GM19025 (cell line): ENCODE results near the gene ENAM.
"Not testable (repeated sequence)": the region's sequence is repeated elsewhere in the genome, so short reads cannot be mapped to it uniquely, and the experiment has no call there.

ENCODE experiments used
- ATAC-seq: cut with Tn5 transposase; IDR thresholded peaks from one replicate; pipeline ENCODE4 v1.9.1; 2021; ENCODE audit warnings: mild to moderate bottlenecking, low read depth, moderate library complexity; ENCODE audit not compliant: unreplicated experiment

The ENAM gene

DNA sequence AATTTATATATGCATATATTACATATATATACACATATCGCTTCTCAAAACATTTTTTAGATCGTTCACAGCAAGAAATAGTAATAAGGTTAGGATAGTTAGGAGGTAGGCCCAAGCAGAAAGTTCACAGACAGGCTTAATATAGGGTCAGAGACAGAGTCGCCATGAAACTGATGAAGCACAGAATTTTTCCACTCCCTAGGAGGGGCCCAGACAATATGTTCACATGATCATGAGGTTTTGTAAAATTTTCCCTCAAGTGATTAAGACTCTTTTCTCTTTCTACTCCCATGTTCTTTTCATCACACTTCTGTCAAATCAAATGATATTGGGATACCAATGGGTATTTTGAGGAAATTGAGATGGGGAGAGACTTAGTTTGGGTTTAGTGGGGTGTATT lies 5.2 kb upstream of the ENAM start:
- ATAC-seq: no peak

DNA sequence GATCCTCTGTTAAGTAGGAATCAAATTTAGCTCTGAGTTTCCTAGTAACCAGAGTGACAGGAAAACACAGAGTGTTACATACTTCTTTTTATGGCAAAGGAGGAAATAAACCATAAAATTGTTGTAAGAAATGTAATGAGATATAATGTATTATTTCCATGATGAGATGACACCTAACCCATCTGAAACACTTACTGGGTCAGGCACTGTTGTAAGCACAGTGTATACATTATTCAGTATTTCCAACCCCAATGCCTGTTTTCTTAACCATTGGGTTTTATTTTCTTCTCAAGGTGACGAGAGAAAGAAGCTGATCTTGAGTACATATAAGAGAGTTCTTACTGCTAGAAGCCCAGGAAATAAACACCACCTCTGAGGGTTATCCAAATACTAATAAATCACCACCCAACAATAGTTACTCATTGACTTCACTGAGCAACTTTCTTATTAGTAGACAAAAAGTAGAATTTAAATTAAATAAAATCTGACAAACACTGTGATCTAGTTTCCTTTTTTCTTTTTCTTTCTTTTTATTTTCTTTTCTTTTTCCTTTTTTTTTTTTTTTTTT lies 4.2 kb upstream of the ENAM start:
- no peak for ATAC-seq

DNA sequence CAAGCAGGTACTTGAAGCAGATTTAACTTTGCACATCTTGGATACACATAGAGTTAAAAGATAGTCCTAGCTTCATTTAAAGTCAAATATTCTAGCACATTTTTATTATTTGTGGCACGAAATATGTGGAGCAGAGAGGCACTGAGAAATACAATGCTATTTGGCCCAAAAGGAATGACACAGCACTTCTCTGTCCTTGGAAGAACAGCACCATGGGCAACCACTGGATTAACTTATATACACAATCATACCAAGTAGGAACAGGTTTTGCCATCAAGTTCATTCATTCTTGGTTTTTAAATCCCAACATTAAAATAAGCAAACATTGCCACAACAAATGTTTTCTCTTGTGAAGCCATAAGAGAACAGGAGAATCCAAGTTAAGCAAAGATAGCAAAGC lies 924 bp upstream of the ENAM start:
- ATAC-seq: no peak

DNA sequence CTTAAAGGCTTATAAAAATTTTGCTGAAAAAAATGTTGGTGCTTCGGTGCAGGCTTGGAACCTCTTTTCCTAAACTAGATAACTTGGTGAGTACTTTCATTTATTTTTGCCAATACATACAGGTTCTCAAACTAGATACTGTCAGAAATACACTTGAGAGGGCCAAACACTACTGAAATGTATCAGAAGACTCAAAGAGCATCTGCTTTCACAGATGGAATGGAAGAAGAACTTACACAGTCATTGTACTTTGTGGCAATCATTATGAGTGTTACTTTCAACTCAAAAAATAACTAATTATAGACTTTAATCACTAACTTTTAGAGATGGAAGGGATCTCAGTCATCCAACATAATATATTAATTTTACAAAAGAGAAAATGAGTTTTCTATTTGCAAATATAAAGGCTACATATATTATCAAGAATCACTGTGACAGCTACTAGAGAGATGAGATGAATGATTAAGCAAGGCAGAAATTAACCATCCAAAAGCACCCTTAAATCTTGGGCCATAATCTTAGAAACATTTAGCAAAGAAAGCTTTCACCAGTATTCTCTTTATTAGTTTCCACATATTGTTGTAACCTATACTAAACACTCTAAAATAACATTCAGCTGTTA lies 1.0 kb downstream of the ENAM start:
- ATAC-seq: no peak

DNA sequence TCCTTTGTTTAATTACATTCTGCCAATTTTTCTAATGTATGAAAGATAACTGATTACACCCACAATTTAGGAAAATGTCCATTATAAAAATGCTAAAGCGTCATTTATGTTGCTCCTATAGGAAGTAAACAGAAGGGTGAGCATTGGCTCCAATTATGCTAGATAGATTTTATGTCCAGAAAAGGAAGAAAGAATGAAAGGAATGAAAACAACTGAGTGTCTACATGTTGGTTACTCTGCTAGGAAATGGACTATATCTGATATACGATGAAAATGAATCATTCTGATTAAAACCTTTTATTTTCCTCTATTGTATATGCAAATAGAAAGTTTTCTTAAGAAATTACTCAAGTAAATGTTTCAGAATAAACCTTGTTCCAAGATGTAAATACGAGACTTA lies 1.6 kb downstream of the ENAM start:
- ATAC-seq: no peak

DNA sequence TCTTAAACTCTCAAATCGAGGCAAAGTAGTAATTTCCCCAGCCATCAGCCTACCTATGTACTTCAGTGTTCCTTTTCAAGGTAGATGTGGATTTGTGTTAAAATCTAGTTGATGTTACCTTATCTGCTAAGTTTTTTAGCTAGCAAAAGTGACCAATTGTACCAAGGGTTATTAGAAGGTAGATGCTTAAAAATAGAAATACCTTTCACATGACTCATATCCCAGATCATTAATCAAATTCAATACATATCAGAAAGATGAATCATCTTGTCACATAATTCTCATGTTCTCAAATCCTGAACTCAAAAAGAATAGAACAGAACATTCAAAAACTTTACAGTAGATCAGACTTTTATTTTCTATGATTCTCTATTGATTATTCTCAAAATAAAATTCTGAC lies 3.5 kb downstream of the ENAM start:
- ATAC-seq: no peak

DNA sequence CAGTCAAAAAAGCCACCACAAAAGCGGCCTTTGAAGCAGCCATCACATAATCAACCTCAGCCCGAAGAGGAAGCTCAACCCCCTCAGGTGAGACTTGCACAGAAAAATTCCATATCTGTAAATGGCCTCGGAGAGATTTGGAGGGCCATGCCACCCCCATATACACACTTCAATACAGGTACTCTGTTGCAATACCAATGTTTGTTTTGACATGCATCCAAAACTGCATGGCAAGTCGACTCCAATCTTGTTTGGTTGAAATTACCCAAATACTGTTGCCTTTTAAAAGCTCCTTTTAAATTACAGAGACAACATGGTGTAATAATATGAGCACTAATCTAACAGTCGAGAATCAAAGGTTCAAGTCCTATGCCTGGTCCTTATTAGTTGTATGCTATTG lies 5.9 kb downstream of the ENAM start:
- no peak for ATAC-seq

DNA sequence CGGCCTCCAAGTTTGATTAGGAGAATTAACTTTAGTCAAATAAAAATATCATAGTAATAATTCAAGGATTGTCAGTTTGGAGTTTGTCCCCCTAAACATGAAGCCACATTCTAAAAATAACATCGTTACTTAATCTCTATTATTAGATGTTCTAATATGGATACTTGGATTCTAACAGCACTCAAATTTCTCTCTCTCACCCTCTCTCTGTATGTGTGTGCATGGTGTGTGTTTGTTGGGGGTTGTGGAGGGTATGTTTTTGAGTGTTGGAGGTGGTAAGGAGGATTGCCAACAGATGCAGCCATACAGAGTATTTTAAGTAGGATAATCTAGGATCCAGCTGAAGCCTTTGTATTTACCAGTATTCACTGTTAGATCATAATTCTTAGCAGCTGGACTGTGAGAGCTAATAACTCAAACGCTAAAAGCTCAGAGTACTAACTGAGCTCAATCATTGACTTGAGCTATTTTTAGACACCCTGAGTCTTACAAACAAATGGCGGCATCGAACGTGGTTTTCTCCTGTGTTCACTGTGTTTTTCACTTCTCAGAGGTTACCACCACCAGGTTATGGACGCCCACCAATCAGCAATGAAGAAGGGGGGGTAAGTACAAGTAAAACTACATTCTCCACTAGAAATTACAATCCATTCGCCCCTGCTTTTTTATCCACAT lies 8.8 kb downstream of the ENAM start:
- ATAC-seq: no peak

DNA sequence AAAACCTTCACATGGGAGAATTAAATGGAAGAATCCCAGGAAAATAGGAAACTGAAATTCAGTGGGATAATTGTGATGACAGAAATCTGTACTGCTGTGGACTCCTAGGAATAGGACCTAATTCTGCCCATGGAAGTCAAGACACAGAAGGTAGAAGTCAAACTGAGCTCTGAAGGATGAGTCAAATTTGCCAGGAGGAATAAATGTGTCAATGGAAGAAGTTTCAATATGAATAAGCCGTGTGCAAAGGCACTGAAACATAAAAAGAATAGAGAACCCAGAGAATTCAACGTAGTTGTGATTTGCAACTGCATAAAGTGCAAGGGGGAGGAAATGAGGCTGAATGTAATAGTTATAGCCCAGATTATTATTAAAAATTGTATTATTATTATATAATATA lies 11.6 kb downstream of the ENAM start:
- ATAC-seq: no peak

DNA sequence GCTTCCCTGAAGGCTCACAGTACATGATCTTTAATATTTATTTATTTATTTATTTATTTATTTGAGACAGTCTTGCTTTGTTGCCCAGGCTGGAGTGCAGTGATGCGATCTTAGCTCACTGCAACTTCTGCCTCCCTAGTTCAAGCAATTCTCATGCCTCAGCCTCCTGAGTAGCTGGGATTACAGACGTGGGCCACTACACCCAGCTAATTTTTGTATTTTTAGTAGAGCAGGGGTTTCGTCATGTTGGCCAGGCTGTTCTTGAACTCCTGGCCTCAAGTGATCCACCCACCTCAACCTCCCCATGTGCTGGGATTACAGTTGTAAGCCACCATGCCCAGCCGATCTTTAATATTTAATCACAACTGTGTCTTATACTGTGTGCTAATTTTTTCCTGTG lies 22.2 kb downstream of the ENAM start:
- ATAC-seq: not testable (repeated sequence)

DNA sequence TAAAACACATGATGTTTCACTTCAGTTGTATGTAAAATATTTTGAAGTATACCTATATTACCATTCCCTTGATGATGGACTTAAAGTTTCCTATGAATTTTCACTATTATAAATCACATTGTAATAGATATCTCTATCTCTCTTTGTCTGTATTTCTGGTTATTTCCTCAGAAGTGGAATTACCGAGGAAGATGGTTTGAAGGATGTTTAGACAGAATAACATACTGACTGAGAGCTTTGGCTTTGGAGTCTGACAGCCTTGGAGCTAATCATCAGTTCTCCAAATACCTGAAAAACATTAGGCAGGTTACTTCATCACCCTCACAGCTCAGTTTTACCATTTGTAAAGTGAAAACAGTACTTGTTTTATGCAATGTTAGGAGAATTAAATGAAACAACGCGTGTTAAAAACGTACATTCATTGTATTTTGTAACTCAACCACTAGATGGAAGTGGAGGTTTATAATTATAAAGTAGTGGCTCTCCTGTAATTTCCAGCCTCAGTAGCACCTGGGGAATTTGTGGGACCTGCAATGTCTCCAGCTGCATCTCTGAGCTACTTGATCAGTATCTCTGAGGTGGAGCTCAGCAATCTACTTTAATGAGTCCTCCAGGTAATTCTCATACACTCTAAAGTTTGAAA lies 23.4 kb downstream of the ENAM start:
- no peak for ATAC-seq

DNA sequence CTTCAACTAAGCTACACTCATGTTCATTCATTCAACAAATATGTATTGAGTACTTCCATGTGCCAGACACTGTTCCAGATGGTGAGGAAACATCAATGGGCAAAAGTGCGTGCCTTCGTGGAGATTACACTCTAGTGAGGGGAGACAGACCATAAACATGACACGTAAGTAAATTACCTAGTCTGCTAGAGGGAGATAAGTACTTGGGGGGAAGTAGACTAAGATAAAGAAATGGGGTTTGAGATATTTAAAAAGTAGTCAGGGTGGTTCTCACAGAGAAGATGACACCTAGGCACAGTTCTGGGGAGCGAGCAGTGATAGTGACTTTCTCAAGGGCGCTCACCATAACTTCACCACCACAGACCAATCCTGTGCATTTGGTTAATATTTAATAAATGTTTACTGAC lies 26.1 kb downstream of the ENAM start:
- ATAC-seq: no peak

DNA sequence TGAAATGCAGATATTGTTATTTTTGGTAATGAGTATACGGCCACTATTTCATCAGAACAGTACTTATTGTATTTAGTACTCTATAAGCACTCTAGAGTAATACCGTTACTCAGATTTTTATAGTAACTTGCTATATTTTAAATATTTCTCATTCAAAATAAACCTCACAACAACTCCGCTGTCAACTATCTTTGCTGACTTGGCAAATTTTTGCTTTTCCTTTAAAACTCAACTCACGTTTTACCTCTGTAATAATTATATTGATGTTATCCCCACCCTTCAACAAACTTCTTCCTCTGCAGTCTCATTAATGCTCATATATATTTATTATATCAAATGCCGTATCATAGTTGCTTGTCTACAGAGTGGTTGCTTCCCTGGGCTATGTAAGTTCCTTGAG lies 28.8 kb downstream of the ENAM start:
- ATAC-seq: no peak

DNA sequence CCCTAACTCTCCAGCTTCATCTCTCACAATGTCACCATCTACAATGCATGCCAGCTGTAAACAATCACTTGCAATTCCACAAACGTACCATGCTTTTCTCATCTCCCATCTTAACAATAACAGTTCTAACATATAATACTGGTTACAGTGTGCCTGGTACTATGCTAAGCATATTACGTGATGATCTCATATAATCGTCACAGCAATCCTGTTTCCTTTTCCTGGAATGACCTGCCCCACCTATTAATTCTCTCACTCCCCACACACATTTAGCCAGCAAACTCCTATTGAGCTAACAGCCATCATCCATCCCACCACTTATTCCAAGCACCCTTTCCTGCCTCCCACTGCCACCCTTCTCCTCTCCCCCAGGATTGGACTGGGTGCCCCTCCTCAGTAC lies 29.9 kb downstream of the ENAM start:
- ATAC-seq: no peak

DNA sequence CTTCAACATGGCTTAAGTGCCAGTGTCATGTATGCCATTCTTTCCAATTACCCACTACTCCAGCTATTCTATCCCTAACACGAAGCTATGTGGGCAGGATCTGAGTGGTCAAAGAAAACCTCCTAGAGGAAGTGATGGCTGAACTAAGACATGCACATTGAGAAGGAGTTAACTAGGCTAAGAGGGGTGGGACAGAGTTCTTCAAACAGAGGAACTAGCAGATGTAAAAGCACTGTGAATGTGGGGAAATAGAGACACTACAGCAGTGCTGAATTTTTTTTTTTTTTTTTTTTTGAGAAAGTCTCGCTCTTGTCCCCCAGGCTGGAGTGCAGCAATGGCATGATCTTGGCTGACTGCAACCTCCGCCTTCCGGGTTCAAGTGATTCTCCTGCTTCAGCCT lies 31.6 kb downstream of the ENAM start:
- ATAC-seq: no peak

DNA sequence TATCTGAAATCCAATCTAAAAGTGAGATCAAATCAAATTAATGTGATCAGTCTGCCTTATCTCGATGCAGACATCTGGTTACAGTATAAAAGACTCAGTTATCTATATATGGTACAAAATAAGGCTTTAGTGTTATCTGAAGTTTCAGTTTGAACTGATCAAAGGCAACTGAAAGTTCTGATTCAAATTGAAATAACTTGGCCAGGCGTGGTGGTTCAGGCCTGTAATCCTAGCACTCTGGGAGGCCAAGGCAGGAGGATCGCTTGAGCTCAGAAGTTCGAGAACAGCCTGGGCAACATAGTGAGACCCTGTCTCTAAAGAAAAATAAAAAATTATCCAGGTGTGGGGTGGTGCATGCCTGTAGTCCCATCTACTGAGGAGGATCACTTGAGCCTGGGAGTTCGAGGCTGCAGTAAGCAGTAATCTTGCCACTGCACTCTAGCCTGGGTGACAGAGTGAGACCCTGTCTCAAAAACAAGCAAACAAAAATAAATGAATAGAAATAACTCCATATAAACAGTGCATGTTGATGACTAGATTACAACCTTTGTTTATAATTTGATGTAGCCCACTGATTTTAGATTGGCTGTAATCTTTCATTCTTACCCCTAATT lies 32.9 kb downstream of the ENAM start:
- peak; percentile 57 for ATAC-seq

DNA sequence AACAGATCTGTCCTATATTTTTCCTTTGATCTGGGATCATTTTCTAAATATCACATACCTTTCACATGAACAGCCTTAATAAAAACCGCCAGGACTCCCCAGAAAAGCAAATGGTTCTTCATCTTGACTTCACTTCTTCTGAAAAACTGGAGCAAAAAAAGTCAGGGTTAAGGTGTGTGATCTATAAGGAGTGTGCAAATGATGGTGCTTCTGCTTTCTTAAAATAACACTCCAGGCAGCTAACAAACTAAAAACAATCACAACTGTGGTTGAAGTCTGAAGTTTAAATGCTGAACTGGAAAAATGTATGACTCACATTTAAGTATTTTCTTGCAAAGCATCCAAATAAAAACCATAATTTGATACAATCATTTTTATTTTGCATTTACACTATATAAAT lies 37.8 kb downstream of the ENAM start, which contains the start of gene JCHAIN:
JCHAIN (minus strand) TSS at position 140 of the 400 bp plus-strand sequence; CDS start at position 122, 18 bp downstream.
- ATAC-seq: no peak

DNA sequence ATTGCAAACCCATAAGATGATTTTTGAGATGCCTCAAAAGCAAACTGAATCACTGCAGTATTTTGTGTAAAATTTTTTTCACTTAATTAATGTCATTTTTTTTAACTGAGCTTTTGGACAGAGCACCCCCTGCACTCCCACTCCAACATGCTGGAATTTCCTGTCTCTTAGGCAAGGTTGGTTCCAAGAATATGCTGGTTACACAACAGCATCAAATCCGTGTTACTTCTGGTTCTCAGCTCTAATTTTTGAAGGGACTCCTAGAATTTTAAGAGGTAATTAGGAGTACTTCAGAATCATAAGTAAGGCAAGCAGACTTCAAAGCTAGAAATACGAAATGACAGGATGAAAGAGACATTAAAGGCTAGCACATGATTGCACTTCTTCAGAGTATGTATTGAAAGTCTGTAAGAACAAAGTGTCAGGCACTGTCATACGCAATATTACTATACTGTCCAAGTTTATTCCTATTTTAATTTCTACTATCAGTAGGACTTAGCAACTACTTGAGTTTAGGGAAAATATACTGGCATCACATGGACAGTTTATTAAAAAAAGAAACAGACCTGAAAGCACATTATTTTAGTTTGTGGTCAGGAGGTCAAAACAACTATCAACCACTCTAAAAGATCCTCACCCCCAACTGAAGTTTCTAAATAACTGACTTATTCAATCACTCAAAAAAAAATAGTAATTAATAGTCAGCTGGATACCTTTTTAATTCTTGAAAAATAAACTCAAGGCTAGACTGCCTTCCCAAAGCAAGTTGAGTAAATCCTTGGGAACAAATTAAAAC lies 39.4 kb downstream of the ENAM start:
- ATAC-seq: no peak

DNA sequence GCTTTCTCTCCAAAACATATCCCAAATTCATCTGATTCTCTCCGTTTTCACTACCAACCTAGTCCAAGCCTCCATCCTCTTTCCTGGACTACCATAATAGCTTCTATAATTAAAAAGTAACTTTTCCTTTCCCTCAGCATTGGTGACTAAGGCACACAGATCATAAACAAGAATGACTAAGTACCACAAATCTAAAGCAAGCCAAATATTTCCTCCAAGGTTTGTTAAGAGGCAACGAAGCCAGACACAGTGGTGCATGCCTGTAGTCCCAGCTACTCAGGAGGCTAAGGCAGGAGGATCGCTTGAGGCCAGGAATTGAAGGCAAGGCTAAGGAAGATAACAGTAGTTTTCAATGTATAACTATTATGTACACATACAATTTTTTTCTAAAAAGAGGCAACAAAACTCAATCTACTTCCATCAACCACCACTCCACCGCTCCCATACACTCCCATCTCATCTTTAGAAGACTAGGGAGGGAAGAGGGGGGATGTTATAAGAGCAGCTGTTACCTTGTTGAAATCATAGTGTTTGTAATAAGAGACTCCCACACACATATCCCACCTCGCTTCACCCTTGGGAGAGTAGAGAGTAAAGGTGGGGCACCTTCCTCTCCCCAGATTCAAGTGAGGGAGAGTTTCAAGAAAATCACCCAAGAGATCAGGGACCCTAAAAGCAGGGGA lies 41.9 kb downstream of the ENAM start:
- no peak for ATAC-seq

DNA sequence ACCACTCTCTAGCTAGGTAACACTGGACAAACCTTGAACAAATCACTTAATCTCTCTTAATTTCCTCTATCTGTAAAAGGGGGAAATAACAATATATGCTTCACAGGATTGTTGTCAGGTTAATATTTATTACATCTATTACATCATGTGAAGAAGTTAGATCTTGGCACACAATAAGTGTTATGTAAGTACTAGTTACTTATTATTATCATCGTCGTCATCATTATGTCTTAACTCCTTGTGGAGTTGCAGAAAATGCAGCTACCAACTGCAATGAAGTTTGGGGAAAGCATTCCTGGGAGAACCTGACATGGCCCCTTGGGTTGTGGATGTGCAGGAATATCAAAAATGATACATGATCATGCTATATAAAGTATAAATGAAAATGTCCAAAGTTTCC lies 42.5 kb downstream of the ENAM start:
- no peak for ATAC-seq
